Ishikawa (cell line): ENCODE results near the gene CDH13.

Source experiments
- CEBPB ChIP-seq: IDR thresholded peaks from 2 replicates; pipeline ENCODE4 v1.6.1; 2012
- CREB1 ChIP-seq: IDR thresholded peaks from 2 replicates; pipeline ENCODE4 v1.6.1; 2012; ENCODE audit warnings: low read depth
- EGR1 ChIP-seq: IDR thresholded peaks from 2 replicates; pipeline ENCODE4 v1.6.1; 2012
- EP300 ChIP-seq: IDR thresholded peaks from 2 replicates; pipeline ENCODE4 v1.6.1; 2012; ENCODE audit warnings: borderline replicate concordance
- FOXM1 ChIP-seq: IDR thresholded peaks from 2 replicates; pipeline ENCODE4 v1.6.1; 2012; ENCODE audit warnings: low read depth, borderline replicate concordance
- NFIC ChIP-seq: IDR thresholded peaks from 2 replicates; pipeline ENCODE4 v1.6.1; 2012
- RAD21 ChIP-seq: IDR thresholded peaks from 2 replicates; pipeline ENCODE4 v1.6.1; 2012; ENCODE audit warnings: low read depth
- REST ChIP-seq: IDR thresholded peaks from 2 replicates; pipeline ENCODE4 v1.6.1; 2012; ENCODE audit warnings: low read depth, mild to moderate bottlenecking
- TAF1 ChIP-seq: IDR thresholded peaks from 2 replicates; pipeline ENCODE4 v1.6.1; 2012; ENCODE audit warnings: low read depth, mild to moderate bottlenecking
- TCF12 ChIP-seq: IDR thresholded peaks from 2 replicates; pipeline ENCODE4 v1.6.1; 2012; ENCODE audit warnings: low read depth
- TEAD4 ChIP-seq: IDR thresholded peaks from 2 replicates; pipeline ENCODE4 v1.6.1; 2012
- USF1 ChIP-seq: IDR thresholded peaks from 2 replicates; pipeline ENCODE4 v1.6.1; 2012
- YY1 ChIP-seq: IDR thresholded peaks from 2 replicates; pipeline ENCODE4 v1.6.1; 2012; ENCODE audit warnings: low read depth
- ZBTB7A ChIP-seq: IDR thresholded peaks from 2 replicates; pipeline ENCODE4 v1.6.1; 2012; ENCODE audit warnings: low read depth
- TF ChIP-seq, protein P1 (sequence below): IDR thresholded peaks from 2 replicates; pipeline ENCODE4 v1.6.1; 2012

The CDH13 gene

DNA sequence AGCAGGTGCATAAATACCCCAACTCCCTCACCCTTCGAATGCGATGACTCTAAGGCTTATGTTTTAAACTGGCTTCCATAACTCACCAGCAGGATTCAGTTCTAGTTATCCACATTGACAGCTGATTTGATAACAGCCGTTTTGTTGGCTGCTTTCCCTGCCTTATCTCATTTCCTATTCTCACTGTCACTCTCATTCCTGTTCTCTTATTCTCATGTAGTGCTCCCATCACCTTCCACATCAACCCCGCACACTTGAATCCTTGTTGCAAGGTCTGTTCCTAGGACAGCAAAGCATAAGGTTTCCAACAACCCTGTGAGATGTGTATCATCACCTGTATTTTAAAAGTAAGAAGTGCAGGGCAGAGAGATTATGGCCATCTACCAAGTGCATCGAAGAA lies 344.4 kb downstream of the CDH13 start:
- TF ChIP-seq TEAD4 = no peak
- no peak for TF ChIP-seq CREB1
- TF ChIP-seq EP300 = no peak
- TF ChIP-seq TAF1 = no peak
- TF ChIP-seq EGR1 = no peak
- TF ChIP-seq, protein P1, sequence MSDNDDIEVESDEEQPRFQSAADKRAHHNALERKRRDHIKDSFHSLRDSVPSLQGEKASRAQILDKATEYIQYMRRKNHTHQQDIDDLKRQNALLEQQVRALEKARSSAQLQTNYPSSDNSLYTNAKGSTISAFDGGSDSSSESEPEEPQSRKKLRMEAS = no peak
- TF ChIP-seq TCF12 = no peak
- no peak for TF ChIP-seq USF1
- TF ChIP-seq NFIC = no peak
- no peak for TF ChIP-seq FOXM1
- no peak for TF ChIP-seq ZBTB7A
- no peak for TF ChIP-seq RAD21
- no peak for TF ChIP-seq CEBPB
- no peak for TF ChIP-seq YY1
- no peak for TF ChIP-seq REST

DNA sequence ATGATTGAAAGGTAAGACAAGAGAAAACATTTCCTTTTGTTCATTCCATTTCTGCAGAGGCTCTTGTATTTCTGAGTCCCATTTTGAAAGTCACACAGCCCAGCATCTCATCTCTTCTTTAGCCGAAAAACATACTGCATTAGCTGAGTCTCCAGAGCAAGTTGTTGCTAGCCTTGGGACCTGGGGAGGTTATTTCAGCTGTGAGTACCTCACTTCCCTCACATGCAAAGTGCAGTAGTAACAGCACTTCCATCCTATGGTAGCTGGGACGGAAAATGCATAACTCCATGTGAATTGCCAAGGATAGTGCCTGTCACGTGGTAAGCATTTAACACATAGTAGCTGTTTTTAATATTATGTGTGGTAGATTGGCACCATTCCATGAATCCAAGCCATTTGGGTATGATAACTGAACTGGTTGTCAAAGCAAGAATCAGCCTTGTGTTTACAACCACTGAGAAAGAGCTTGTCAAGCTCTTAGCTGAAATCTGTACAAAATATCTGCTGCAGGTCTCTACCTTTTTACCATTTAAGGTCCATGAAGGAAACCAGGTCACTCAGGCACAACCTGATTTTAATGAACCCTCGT lies 345.7 kb downstream of the CDH13 start:
- TF ChIP-seq TEAD4 = no peak
- TF ChIP-seq REST = no peak
- TF ChIP-seq EGR1 = no peak
- TF ChIP-seq YY1 = no peak
- TF ChIP-seq CREB1 = no peak
- no peak for TF ChIP-seq NFIC
- no peak for TF ChIP-seq CEBPB
- TF ChIP-seq RAD21 = no peak
- TF ChIP-seq, protein P1 = no peak
- no peak for TF ChIP-seq ZBTB7A
- TF ChIP-seq TCF12 = no peak
- no peak for TF ChIP-seq EP300
- TF ChIP-seq TAF1 = no peak
- no peak for TF ChIP-seq USF1
- TF ChIP-seq FOXM1 = no peak

GRCh38 chr16:82979406-82980111 lies 352.8 kb downstream of the CDH13 start:
- TF ChIP-seq, protein P1 = no peak
- TF ChIP-seq EGR1 (no peak), CREB1 (no peak), ZBTB7A (no peak), USF1 (no peak), REST (no peak), NFIC (no peak), TCF12 (no peak), TAF1 (no peak), EP300 (no peak), FOXM1 (no peak), CEBPB (no peak), RAD21 (no peak), TEAD4 (no peak)
